ENCODE results near the gene PLA2G5. TPM values are rescaled to one million over a fixed set of nuclear protein-coding genes. Genes with fewer than 3 reads are reported as not detected.

Gene PLA2G5
- total RNA-seq, 2 experiments from 2014 or later, result not detected

- no peak for TF ChIP-seq CTCF (IDR thresholded peaks at IDR 0.05)
- H3K36me3 Mint-ChIP-seq (ENCODE audit: low read depth), result no peaks in the 10 kb centered on the region
- no peak overlapping the region for H3K4me3 Mint-ChIP-seq
- ATAC-seq, result no peak
- H3K27me3 Mint-ChIP-seq, result peaks cover 13% of the 10 kb centered on the region
- DNase-seq, result no peak
- H3K4me1 Mint-ChIP-seq (ENCODE audit: low read depth), result no peaks in the 10 kb centered on the region
- intact Hi-C loops (cut with micrococcal nuclease), result no loop called here
- ChIA-PET CTCF (no interaction called here), POLR2A (no interaction called here)
- no peaks in the 10 kb centered on the region for H3K9me3 Mint-ChIP-seq
- H3K27ac Mint-ChIP-seq, result no peak overlapping the region
Measured at GRCh38 chr1:20072771-20073170, 2.8 kb downstream of the PLA2G5 start.

- DNase-seq (no peak), ATAC-seq (no peak)
- Mint-ChIP-seq H3K4me3 (no peak overlapping the region), H3K9me3 (no peaks in the 10 kb centered on the region), H3K27me3 (peaks cover 18% of the 10 kb centered on the region), H3K36me3 (ENCODE audit: low read depth) (no peaks in the 10 kb centered on the region), H3K4me1 (ENCODE audit: low read depth) (peaks cover 4% of the 10 kb centered on the region), H3K27ac (no peak overlapping the region)
- intact Hi-C loops (cut with micrococcal nuclease), result no loop called here
- CTCF ChIA-PET, result no interaction called here
- POLR2A ChIA-PET, result no interaction called here
- TF ChIP-seq CTCF (IDR thresholded peaks at IDR 0.05), result no peak
Measured at GRCh38 chr1:20073256-20073655, 3.3 kb downstream of the PLA2G5 start.

GRCh38 chr1:20074055-20074724 lies 4.2 kb downstream of the PLA2G5 start:
- no peak overlapping the region for H3K4me3 Mint-ChIP-seq
- DNase-seq, result no peak
- no peaks in the 10 kb centered on the region for H3K9me3 Mint-ChIP-seq
- ATAC-seq, result no peak
- CTCF ChIA-PET, result interaction anchor here (1.1 kb wide), 1 partner anchor 77 kb away, joined by 3 read pairs; no protein-coding TSS in a partner anchor
- intact Hi-C loops (cut with micrococcal nuclease), result no loop called here
- H3K36me3 Mint-ChIP-seq (ENCODE audit: low read depth), result no peaks in the 10 kb centered on the region
- no peak for TF ChIP-seq CTCF (IDR thresholded peaks at IDR 0.05)
- H3K27me3 Mint-ChIP-seq, result peaks cover 22% of the 10 kb centered on the region
- peaks cover 7% of the 10 kb centered on the region for H3K4me1 Mint-ChIP-seq (ENCODE audit: low read depth)
- POLR2A ChIA-PET, result no interaction called here
- no peak overlapping the region for H3K27ac Mint-ChIP-seq

- peaks cover 24% of the 10 kb centered on the region for H3K27me3 Mint-ChIP-seq
- POLR2A ChIA-PET, result no interaction called here
- DNase-seq (no peak), ATAC-seq (no peak)
- TF ChIP-seq CTCF (IDR thresholded peaks at IDR 0.05), result no peak
- no peak overlapping the region for H3K27ac Mint-ChIP-seq
- CTCF ChIA-PET, result interaction anchor here (1.1 kb wide), 1 partner anchor 77 kb away, joined by 3 read pairs; no protein-coding TSS in a partner anchor
- no peak overlapping the region for H3K4me3 Mint-ChIP-seq
- H3K36me3 Mint-ChIP-seq (ENCODE audit: low read depth), result no peaks in the 10 kb centered on the region
- intact Hi-C loops (cut with micrococcal nuclease), result no loop called here
- no peaks in the 10 kb centered on the region for H3K9me3 Mint-ChIP-seq
- H3K4me1 Mint-ChIP-seq (ENCODE audit: low read depth), result peaks cover 7% of the 10 kb centered on the region
Measured at GRCh38 chr1:20074725-20075171, 4.8 kb downstream of the PLA2G5 start.

GRCh38 chr1:20075345-20075744 lies 5.4 kb downstream of the PLA2G5 start:
- Mint-ChIP-seq H3K4me3 (no peak overlapping the region), H3K27ac (no peak overlapping the region), H3K27me3 (peaks cover 25% of the 10 kb centered on the region), H3K9me3 (no peaks in the 10 kb centered on the region), H3K4me1 (ENCODE audit: low read depth) (peaks cover 7% of the 10 kb centered on the region), H3K36me3 (ENCODE audit: low read depth) (no peaks in the 10 kb centered on the region)
- ChIA-PET CTCF (no interaction called here), POLR2A (no interaction called here)
- ATAC-seq (no peak), DNase-seq (no peak)
- intact Hi-C loops (cut with micrococcal nuclease), result no loop called here
- no peak for TF ChIP-seq CTCF (IDR thresholded peaks at IDR 0.05)

Measured in activated CD8-positive, alpha-beta T cell treated with anti-CD3 and anti-CD28 coated beads for 36 hours (primary cell).